ENCODE results near the gene MACC1.

- no peak for TF ChIP-seq CTCF (conservative IDR thresholded peaks at IDR 0.05; ENCODE audit: low read depth in 2 of 2)
- TF ChIP-seq ETS1 (IDR thresholded peaks at IDR 0.05): no peak
These were observed 75.5 kb downstream of the MACC1 start for GRCh38 chr7:20141666-20142065.

Measured in GM23338 (cell line).